Neuron (in vitro differentiated cells): Measurements from ENCODE around the gene PRPF19.
"Not testable (repeated sequence)": the region's sequence is repeated elsewhere in the genome, so short reads cannot be mapped to it uniquely, and the experiment has no call there.

Experiments
- H2AFZ ChIP-seq: one replicate; pipeline ENCODE4 v1.6.1; 2013; ENCODE audit warnings: low read depth, mild to moderate bottlenecking, inconsistent platforms, low read length, moderate library complexity
- H3K27me3 ChIP-seq: one replicate; pipeline ENCODE4 v1.6.1; 2013; ENCODE audit warnings: low read length; ENCODE audit not compliant: insufficient read depth
- H3K36me3 ChIP-seq: one replicate; pipeline ENCODE4 v1.6.1; 2013; ENCODE audit warnings: low read length; ENCODE audit not compliant: insufficient read depth
- H3K4me1 ChIP-seq: one replicate; pipeline ENCODE4 v1.6.1; 2013; ENCODE audit warnings: low read length; ENCODE audit not compliant: insufficient read depth
- H3K4me3 ChIP-seq: 2 replicates; pipeline ENCODE4 v1.5.1; 2013; ENCODE audit warnings: mild to moderate bottlenecking, low read length, moderate library complexity
- H3K9me3 ChIP-seq: one replicate; pipeline ENCODE4 v1.6.1; 2013; ENCODE audit warnings: low read length

Gene PRPF19

GRCh38 chr11:60916669-60917206 lies 10.4 kb upstream of the PRPF19 start:
- no peaks in the 10 kb centered on the region for H3K9me3 ChIP-seq

GRCh38 chr11:60915248-60915914 lies 9.0 kb upstream of the PRPF19 start:
- Histone ChIP-seq H3K4me1 (peaks cover 27% of the 10 kb centered on the region), H2AFZ (peak overlapping the region; percentile 97), H3K9me3 (no peaks in the 10 kb centered on the region), H3K27me3 (no peaks in the 10 kb centered on the region), H3K4me3 (peak overlapping the region; percentile 71), H3K36me3 (peaks cover 13% of the 10 kb centered on the region)

More at GRCh38 chr11:60916669-60917206, 10.4 kb upstream of the PRPF19 start:
- H3K4me1 ChIP-seq = peaks cover 27% of the 10 kb centered on the region
- no peak overlapping the region for H3K4me3 ChIP-seq
- H2AFZ ChIP-seq = no peak overlapping the region
- H3K27me3 ChIP-seq = no peaks in the 10 kb centered on the region
- peaks cover 26% of the 10 kb centered on the region for H3K36me3 ChIP-seq

GRCh38 chr11:60914633-60915247 lies 8.4 kb upstream of the PRPF19 start:
- Histone ChIP-seq H3K27me3 (no peaks in the 10 kb centered on the region), H3K9me3 (no peaks in the 10 kb centered on the region), H3K36me3 (peaks cover 7% of the 10 kb centered on the region), H3K4me1 (peaks cover 27% of the 10 kb centered on the region), H3K4me3 (peak overlapping the region; percentile 71), H2AFZ (peak overlapping the region; percentile 97)

- no peaks in the 10 kb centered on the region for H3K27me3 ChIP-seq
- H3K4me3 ChIP-seq = peak within 1 kb of the TSS; percentile 71
- no peaks in the 10 kb centered on the region for H3K9me3 ChIP-seq
- H3K36me3 ChIP-seq = peaks cover 2% of the 10 kb centered on the region
- peaks cover 27% of the 10 kb centered on the region for H3K4me1 ChIP-seq
- H2AFZ ChIP-seq = peak within 1 kb of the TSS; percentile 97
These were observed 7.6 kb upstream of the PRPF19 start, which contains the start of gene TMEM109 for GRCh38 chr11:60913793-60914632. TSS of gene TMEM109 (plus strand) at chr11:60914158. CDS start at chr11:60919694, 5,536 bp downstream.

- Histone ChIP-seq H3K4me1 (peaks cover 27% of the 10 kb centered on the region), H3K36me3 (no peaks in the 10 kb centered on the region), H3K4me3 (peak overlapping the region; percentile 71), H3K9me3 (no peaks in the 10 kb centered on the region), H2AFZ (peak overlapping the region; percentile 97), H3K27me3 (no peaks in the 10 kb centered on the region)
These were observed 6.6 kb upstream of the PRPF19 start for GRCh38 chr11:60912851-60913528.

GRCh38 chr11:60912223-60912850 lies 6.0 kb upstream of the PRPF19 start:
- H3K4me1 ChIP-seq = peaks cover 27% of the 10 kb centered on the region
- H3K9me3 ChIP-seq = no peaks in the 10 kb centered on the region
- no peak overlapping the region for H2AFZ ChIP-seq

GRCh38 chr11:60910711-60911380 lies 4.5 kb upstream of the PRPF19 start:
- Histone ChIP-seq H3K36me3 (no peaks in the 10 kb centered on the region), H2AFZ (no peak overlapping the region), H3K4me3 (no peak overlapping the region), H3K27me3 (no peaks in the 10 kb centered on the region), H3K9me3 (no peaks in the 10 kb centered on the region), H3K4me1 (peaks cover 29% of the 10 kb centered on the region)

More at GRCh38 chr11:60912223-60912850, 6.0 kb upstream of the PRPF19 start:
- H3K27me3 ChIP-seq = no peaks in the 10 kb centered on the region
- no peaks in the 10 kb centered on the region for H3K36me3 ChIP-seq
- H3K4me3 ChIP-seq = no peak overlapping the region

GRCh38 chr11:60910281-60910687 lies 3.9 kb upstream of the PRPF19 start:
- no peaks in the 10 kb centered on the region for H3K9me3 ChIP-seq
- H3K4me1 ChIP-seq = peaks cover 30% of the 10 kb centered on the region
- H3K4me3 ChIP-seq = no peak overlapping the region
- no peak overlapping the region for H2AFZ ChIP-seq
- no peaks in the 10 kb centered on the region for H3K27me3 ChIP-seq
- H3K36me3 ChIP-seq = no peaks in the 10 kb centered on the region

GRCh38 chr11:60909680-60910280 lies 3.4 kb upstream of the PRPF19 start:
- not testable (repeated sequence) for H2AFZ ChIP-seq, H3K27me3 ChIP-seq, H3K9me3 ChIP-seq, H3K4me3 ChIP-seq, H3K36me3 ChIP-seq
- H3K4me1 ChIP-seq = peaks cover 30% of the 10 kb centered on the region

GRCh38 chr11:60908803-60909202 lies 2.4 kb upstream of the PRPF19 start:
- H3K4me1 ChIP-seq = peaks cover 33% of the 10 kb centered on the region
- H2AFZ ChIP-seq = no peak overlapping the region
- H3K4me3 ChIP-seq = no peak overlapping the region
- no peaks in the 10 kb centered on the region for H3K9me3 ChIP-seq
- H3K27me3 ChIP-seq = no peaks in the 10 kb centered on the region
- peaks cover 6% of the 10 kb centered on the region for H3K36me3 ChIP-seq

GRCh38 chr11:60905551-60906113 lies 753 bp downstream of the PRPF19 start:
- Histone ChIP-seq H3K4me3 (peak overlapping the region; percentile 87), H3K9me3 (no peaks in the 10 kb centered on the region), H3K27me3 (no peaks in the 10 kb centered on the region), H2AFZ (peak overlapping the region; percentile 38), H3K36me3 (peaks cover 32% of the 10 kb centered on the region), H3K4me1 (peaks cover 21% of the 10 kb centered on the region)
